HEK293 (cell line): ENCODE measurements around the gene TRAF6.
A peak's percentile ranks its signal among the peaks of the same experiment; 100 is the strongest.

ENCODE experiments used
- CTCF ChIA-PET: fragments of 350-600 bp; formaldehyde crosslinking; extraction: SDS; loops from one replicate; lab custom pipeline; 2021; ENCODE audit warnings: antibody characterized with exemption; lab: Yijun Ruan, JAX
- POLR2A ChIA-PET: fragments of 300-600 bp; formaldehyde crosslinking; extraction: SDS; loops from one replicate; lab custom pipeline; 2020; ENCODE audit warnings: antibody characterized with exemption, inconsistent platforms; lab: Yijun Ruan, JAX
- H3K27ac ChIP-seq: fragments of 200-500 bp; sonication (Bioruptor generic); 2 replicates; pipeline ENCODE4 v1.5.1; 2014; ENCODE audit warnings: low read depth, low read length, control low read depth, inconsistent platforms; ENCODE audit errors: extremely low read depth
- H3K36me3 ChIP-seq, 2 experiments: fragments of 200-500 bp in 1 of 2; sonication (Bioruptor generic) in 1 of 2; 1 replicate in 1 of 2; 2 replicates in 1 of 2; pipeline ENCODE4 v1.5.1; 2014 to 2017; ENCODE audit warnings: inconsistent platforms in 2 of 2, low read length in 2 of 2; ENCODE audit not compliant: control insufficient read depth in 2 of 2, insufficient read depth in 1 of 2
- H3K4me1 ChIP-seq: fragments of 200-500 bp; sonication (Bioruptor generic); 2 replicates; pipeline ENCODE4 v1.5.1; 2014; ENCODE audit warnings: mild to moderate bottlenecking, low read length, inconsistent platforms; ENCODE audit not compliant: control insufficient read depth, insufficient read depth
- H3K4me3 ChIP-seq: 2 replicates; pipeline ENCODE4 v1.5.1; 2011; ENCODE audit warnings: low read depth, mild to moderate bottlenecking, control low read depth, low read length, moderate library complexity
- H3K9me3 ChIP-seq: fragments of 200-500 bp; sonication (Bioruptor generic); 2 replicates; pipeline ENCODE4 v1.5.1; 2014; ENCODE audit warnings: low read depth, low read length, inconsistent platforms; ENCODE audit not compliant: control insufficient read depth, insufficient read depth
- BCL11A ChIP-seq: fragments of 450-650 bp; formaldehyde crosslinking; IDR thresholded peaks from 2 replicates; pipeline ENCODE4 v1.5.1; 2016; ENCODE audit warnings: low read depth, missing biosample characterization, missing genetic modification characterization
- KLF8 ChIP-seq: fragments of 450-650 bp; formaldehyde crosslinking; IDR thresholded peaks from 2 replicates; pipeline ENCODE4 v1.5.1; 2016; ENCODE audit warnings: missing biosample characterization, missing genetic modification characterization
- OSR2 ChIP-seq: fragments of 450-650 bp; formaldehyde crosslinking; IDR thresholded peaks from 2 replicates; pipeline ENCODE4 v1.5.1; 2016; ENCODE audit warnings: missing biosample characterization, missing genetic modification characterization
- PRDM1 ChIP-seq: fragments of 450-650 bp; formaldehyde crosslinking; IDR thresholded peaks from 2 replicates; pipeline ENCODE4; 2016; ENCODE audit warnings: missing biosample characterization, missing genetic modification characterization
- SP7 ChIP-seq: fragments of 450-650 bp; formaldehyde crosslinking; IDR thresholded peaks from 2 replicates; pipeline ENCODE4 v1.5.1; 2016; ENCODE audit warnings: missing biosample characterization, missing genetic modification characterization
- TRIM28 ChIP-seq: IDR thresholded peaks from 2 replicates; pipeline ENCODE4 v1.6.1; 2011; ENCODE audit warnings: low read length, control low read depth, borderline replicate concordance
- YY1 ChIP-seq: fragments of 450-650 bp; formaldehyde crosslinking; IDR thresholded peaks from 2 replicates; pipeline ENCODE4 v1.5.1; 2018; ENCODE audit warnings: missing biosample characterization, missing genetic modification characterization
- ZBTB21 ChIP-seq: fragments of 450-650 bp; formaldehyde crosslinking; IDR thresholded peaks from 2 replicates; pipeline ENCODE4 v1.5.1; 2017; ENCODE audit warnings: missing biosample characterization, missing genetic modification characterization
- ZEB2 ChIP-seq: fragments of 450-650 bp; formaldehyde crosslinking; IDR thresholded peaks from 2 replicates; pipeline ENCODE4 v1.5.1; 2016; ENCODE audit warnings: missing biosample characterization, missing genetic modification characterization
- ZNF157 ChIP-seq: fragments of 450-650 bp; formaldehyde crosslinking; IDR thresholded peaks from 2 replicates; pipeline ENCODE4 v1.5.1; 2016; ENCODE audit warnings: missing biosample characterization, missing genetic modification characterization
- ZNF341 ChIP-seq: fragments of 450-650 bp; formaldehyde crosslinking; IDR thresholded peaks from 2 replicates; pipeline ENCODE4; 2016; ENCODE audit warnings: low read depth, missing biosample characterization, missing genetic modification characterization
- ZNF37A ChIP-seq: fragments of 450-650 bp; IDR thresholded peaks from 2 replicates; pipeline ENCODE4 v1.5.1; 2018; ENCODE audit warnings: missing biosample characterization, missing genetic modification characterization
- ZNF404 ChIP-seq: fragments of 450-650 bp; formaldehyde crosslinking; IDR thresholded peaks from 2 replicates; pipeline ENCODE4 v1.5.1; 2017; ENCODE audit warnings: missing biosample characterization, missing genetic modification characterization
- ZNF433 ChIP-seq: fragments of 450-650 bp; formaldehyde crosslinking; IDR thresholded peaks from 2 replicates; pipeline ENCODE4 v1.5.1; 2016; ENCODE audit warnings: missing biosample characterization, missing genetic modification characterization, low read depth
- ZNF510 ChIP-seq: fragments of 450-650 bp; formaldehyde crosslinking; IDR thresholded peaks from 2 replicates; pipeline ENCODE4 v1.5.1; 2018; ENCODE audit warnings: mild to moderate bottlenecking, missing genetic modification characterization, missing biosample characterization; ENCODE audit not compliant: insufficient replicate concordance
- ZNF623 ChIP-seq: fragments of 450-650 bp; formaldehyde crosslinking; IDR thresholded peaks from 2 replicates; pipeline ENCODE4 v1.5.1; 2016; ENCODE audit warnings: missing biosample characterization, missing genetic modification characterization
- TF ChIP-seq, protein P1 (sequence below): fragments of 450-650 bp; formaldehyde crosslinking; IDR thresholded peaks from 2 replicates; pipeline ENCODE4 v1.5.1; 2016; ENCODE audit warnings: missing biosample characterization, missing genetic modification characterization
- TF ChIP-seq, protein P2 (sequence below): fragments of 450-650 bp; formaldehyde crosslinking; IDR thresholded peaks from 2 replicates; pipeline ENCODE4 v1.5.1; 2016; ENCODE audit warnings: missing biosample characterization, missing genetic modification characterization
- TF ChIP-seq, protein P3 (sequence below): fragments of 450-650 bp; formaldehyde crosslinking; IDR thresholded peaks from 2 replicates; pipeline ENCODE4 v1.5.1; 2016; ENCODE audit warnings: missing biosample characterization, missing genetic modification characterization
- TF ChIP-seq, protein P4 (sequence below): fragments of 450-650 bp; formaldehyde crosslinking; IDR thresholded peaks from 2 replicates; pipeline ENCODE4 v1.5.1; 2016; ENCODE audit warnings: missing biosample characterization, missing genetic modification characterization
- TF ChIP-seq, protein P5 (sequence below): fragments of 450-650 bp; formaldehyde crosslinking; IDR thresholded peaks from 2 replicates; pipeline ENCODE4 v1.5.1; 2017; ENCODE audit warnings: missing biosample characterization, mild to moderate bottlenecking, missing genetic modification characterization, moderate library complexity

The TRAF6 gene

GRCh38 chr11:36500315-36500721, 9.8 kb downstream of the TRAF6 start (continued):
- TF ChIP-seq, protein P1, sequence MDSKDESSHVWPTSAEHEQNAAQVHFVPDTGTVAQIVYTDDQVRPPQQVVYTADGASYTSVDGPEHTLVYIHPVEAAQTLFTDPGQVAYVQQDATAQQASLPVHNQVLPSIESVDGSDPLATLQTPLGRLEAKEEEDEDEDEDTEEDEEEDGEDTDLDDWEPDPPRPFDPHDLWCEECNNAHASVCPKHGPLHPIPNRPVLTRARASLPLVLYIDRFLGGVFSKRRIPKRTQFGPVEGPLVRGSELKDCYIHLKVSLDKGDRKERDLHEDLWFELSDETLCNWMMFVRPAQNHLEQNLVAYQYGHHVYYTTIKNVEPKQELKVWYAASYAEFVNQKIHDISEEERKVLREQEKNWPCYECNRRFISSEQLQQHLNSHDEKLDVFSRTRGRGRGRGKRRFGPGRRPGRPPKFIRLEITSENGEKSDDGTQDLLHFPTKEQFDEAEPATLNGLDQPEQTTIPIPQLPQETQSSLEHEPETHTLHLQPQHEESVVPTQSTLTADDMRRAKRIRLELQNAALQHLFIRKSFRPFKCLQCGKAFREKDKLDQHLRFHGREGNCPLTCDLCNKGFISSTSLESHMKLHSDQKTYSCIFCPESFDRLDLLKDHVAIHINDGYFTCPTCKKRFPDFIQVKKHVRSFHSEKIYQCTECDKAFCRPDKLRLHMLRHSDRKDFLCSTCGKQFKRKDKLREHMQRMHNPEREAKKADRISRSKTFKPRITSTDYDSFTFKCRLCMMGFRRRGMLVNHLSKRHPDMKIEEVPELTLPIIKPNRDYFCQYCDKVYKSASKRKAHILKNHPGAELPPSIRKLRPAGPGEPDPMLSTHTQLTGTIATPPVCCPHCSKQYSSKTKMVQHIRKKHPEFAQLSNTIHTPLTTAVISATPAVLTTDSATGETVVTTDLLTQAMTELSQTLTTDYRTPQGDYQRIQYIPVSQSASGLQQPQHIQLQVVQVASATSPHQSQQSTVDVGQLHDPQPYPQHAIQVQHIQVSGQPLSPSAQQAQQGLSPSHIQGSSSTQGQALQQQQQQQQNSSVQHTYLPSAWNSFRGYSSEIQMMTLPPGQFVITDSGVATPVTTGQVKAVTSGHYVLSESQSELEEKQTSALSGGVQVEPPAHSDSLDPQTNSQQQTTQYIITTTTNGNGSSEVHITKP (tag by site-specific recombination) = peak; percentile 81
- TF ChIP-seq PRDM1 (tag by site-specific recombination) = peak; percentile 41; the same call in 1 of the 2 replicates
- TF ChIP-seq, protein P2, sequence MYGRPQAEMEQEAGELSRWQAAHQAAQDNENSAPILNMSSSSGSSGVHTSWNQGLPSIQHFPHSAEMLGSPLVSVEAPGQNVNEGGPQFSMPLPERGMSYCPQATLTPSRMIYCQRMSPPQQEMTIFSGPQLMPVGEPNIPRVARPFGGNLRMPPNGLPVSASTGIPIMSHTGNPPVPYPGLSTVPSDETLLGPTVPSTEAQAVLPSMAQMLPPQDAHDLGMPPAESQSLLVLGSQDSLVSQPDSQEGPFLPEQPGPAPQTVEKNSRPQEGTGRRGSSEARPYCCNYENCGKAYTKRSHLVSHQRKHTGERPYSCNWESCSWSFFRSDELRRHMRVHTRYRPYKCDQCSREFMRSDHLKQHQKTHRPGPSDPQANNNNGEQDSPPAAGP (tag by site-specific recombination) = 0 out of 2 replicates have a peak, but pooled peaks have one; percentile 36
- TF ChIP-seq ZNF623 (tag by site-specific recombination) = no peak
- peak; percentile 91 for TF ChIP-seq ZNF341 (tag by site-specific recombination)
- TF ChIP-seq, protein P3, sequence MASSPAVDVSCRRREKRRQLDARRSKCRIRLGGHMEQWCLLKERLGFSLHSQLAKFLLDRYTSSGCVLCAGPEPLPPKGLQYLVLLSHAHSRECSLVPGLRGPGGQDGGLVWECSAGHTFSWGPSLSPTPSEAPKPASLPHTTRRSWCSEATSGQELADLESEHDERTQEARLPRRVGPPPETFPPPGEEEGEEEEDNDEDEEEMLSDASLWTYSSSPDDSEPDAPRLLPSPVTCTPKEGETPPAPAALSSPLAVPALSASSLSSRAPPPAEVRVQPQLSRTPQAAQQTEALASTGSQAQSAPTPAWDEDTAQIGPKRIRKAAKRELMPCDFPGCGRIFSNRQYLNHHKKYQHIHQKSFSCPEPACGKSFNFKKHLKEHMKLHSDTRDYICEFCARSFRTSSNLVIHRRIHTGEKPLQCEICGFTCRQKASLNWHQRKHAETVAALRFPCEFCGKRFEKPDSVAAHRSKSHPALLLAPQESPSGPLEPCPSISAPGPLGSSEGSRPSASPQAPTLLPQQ (tag by site-specific recombination) = 0 out of 2 replicates have a peak, but pooled peaks have one; percentile 17
- 0 out of 2 replicates have a peak, but pooled peaks have one; percentile 60 for TF ChIP-seq SP7

DNA sequence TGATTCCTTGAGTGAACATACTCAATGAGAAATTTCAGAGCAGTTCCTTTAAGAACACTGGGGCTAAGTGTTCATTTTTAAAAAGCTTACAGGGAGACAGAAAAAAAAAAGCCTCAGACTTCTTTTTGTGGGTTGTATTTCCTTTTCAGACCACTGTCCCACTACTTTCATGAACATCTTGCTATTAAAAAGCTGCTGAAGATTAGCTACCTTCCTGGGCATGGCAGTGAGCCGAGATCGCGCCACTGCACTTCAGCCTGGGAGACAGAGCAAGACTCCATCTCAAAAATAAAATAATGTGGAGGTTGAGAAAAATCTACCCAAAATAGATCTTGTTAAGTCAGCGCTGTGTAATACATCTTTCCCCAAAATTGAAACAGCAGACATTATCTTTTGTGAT, 10.8 kb downstream of the TRAF6 start:
- H3K9me3 ChIP-seq = no peaks in the 10 kb centered on the region
- no peaks in the 10 kb centered on the region for H3K4me1 ChIP-seq
- H3K4me3 ChIP-seq = no peak overlapping the region
- peaks cover 8 to 48% of the 10 kb centered on the region in 2 experiments for H3K36me3 ChIP-seq
- H3K27ac ChIP-seq = no peak overlapping the region
- no peak for TF ChIP-seq ZNF510 (tag by site-specific recombination)
- no peak for TF ChIP-seq YY1 (tag by site-specific recombination)
- TF ChIP-seq ZNF157 (tag by site-specific recombination) = no peak
- TF ChIP-seq ZNF37A = no peak
- no peak for TF ChIP-seq KLF8
- no peak for TF ChIP-seq OSR2 (tag by site-specific recombination)
- TF ChIP-seq ZBTB21 (tag by site-specific recombination) = no peak
- TF ChIP-seq ZNF404 = no peak
- TF ChIP-seq ZNF433 (tag by site-specific recombination) = no peak
- no peak for TF ChIP-seq BCL11A
- ChIA-PET CTCF (interaction anchor here (0.5 to 4.9 kb wide), 4 partner anchors 12 to 1125 kb away, joined by 3 to 23 read pairs (median 12); partner anchors contain the start of gene TRAF6), POLR2A (interaction anchor here (2.9 kb wide), 1 partner anchor 11 kb away, joined by 12 read pairs; the partner anchor contains the start of gene TRAF6)

DNA sequence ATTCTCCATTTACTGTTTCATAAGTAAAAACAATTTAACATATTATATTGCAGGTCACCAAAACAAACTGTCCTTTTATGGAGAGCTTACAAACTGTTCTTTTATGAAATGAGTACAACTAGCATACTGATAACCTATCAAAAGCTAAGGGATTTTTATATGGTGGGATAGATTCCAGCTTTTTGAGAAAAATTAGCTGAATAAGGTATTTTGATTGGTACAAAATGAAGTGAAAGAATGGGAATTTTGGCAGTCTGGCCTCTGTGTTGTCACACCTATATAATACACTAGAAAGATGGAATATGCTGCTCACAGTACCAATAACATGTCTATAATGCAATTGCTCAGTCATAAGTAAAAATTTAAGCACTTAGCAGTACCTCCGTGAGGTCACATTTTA, 11.4 kb downstream of the TRAF6 start:
- POLR2A ChIA-PET = no interaction called here
- H3K4me1 ChIP-seq = no peaks in the 10 kb centered on the region
- no peak overlapping the region for H3K4me3 ChIP-seq
- H3K36me3 ChIP-seq = peaks cover 8 to 54% of the 10 kb centered on the region in 2 experiments
- no peaks in the 10 kb centered on the region for H3K9me3 ChIP-seq
- H3K27ac ChIP-seq = no peak overlapping the region
- CTCF ChIA-PET = interaction anchor here (0.6 to 4.9 kb wide), 3 partner anchors 20 to 248 kb away, joined by 3 to 20 read pairs (median 4); no protein-coding TSS in a partner anchor
- TF ChIP-seq, protein P4, sequence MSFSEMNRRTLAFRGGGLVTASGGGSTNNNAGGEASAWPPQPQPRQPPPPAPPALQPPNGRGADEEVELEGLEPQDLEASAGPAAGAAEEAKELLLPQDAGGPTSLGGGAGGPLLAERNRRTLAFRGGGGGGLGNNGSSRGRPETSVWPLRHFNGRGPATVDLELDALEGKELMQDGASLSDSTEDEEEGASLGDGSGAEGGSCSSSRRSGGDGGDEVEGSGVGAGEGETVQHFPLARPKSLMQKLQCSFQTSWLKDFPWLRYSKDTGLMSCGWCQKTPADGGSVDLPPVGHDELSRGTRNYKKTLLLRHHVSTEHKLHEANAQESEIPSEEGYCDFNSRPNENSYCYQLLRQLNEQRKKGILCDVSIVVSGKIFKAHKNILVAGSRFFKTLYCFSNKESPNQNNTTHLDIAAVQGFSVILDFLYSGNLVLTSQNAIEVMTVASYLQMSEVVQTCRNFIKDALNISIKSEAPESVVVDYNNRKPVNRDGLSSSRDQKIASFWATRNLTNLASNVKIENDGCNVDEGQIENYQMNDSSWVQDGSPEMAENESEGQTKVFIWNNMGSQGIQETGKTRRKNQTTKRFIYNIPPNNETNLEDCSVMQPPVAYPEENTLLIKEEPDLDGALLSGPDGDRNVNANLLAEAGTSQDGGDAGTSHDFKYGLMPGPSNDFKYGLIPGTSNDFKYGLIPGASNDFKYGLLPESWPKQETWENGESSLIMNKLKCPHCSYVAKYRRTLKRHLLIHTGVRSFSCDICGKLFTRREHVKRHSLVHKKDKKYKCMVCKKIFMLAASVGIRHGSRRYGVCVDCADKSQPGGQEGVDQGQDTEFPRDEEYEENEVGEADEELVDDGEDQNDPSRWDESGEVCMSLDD (tag by site-specific recombination) = no peak
- TF ChIP-seq, protein P5, sequence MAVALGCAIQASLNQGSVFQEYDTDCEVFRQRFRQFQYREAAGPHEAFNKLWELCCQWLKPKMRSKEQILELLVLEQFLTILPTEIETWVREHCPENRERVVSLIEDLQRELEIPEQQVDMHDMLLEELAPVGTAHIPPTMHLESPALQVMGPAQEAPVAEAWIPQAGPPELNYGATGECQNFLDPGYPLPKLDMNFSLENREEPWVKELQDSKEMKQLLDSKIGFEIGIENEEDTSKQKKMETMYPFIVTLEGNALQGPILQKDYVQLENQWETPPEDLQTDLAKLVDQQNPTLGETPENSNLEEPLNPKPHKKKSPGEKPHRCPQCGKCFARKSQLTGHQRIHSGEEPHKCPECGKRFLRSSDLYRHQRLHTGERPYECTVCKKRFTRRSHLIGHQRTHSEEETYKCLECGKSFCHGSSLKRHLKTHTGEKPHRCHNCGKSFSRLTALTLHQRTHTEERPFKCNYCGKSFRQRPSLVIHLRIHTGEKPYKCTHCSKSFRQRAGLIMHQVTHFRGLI (tag by site-specific recombination) = no peak
- TF ChIP-seq ZEB2 (tag by site-specific recombination) (no peak), TRIM28 (no peak)
